ENCODE results near the gene CYP46A1. TPM values are rescaled to one million over a fixed set of nuclear protein-coding genes. Genes with fewer than 3 reads are reported as not detected.

The CYP46A1 gene
- total and polyA plus RNA-seq, 2 donors (not counting 1 experiment from before 2014, with no cell fraction given) = 0.27 to 0.28 TPM

DNA sequence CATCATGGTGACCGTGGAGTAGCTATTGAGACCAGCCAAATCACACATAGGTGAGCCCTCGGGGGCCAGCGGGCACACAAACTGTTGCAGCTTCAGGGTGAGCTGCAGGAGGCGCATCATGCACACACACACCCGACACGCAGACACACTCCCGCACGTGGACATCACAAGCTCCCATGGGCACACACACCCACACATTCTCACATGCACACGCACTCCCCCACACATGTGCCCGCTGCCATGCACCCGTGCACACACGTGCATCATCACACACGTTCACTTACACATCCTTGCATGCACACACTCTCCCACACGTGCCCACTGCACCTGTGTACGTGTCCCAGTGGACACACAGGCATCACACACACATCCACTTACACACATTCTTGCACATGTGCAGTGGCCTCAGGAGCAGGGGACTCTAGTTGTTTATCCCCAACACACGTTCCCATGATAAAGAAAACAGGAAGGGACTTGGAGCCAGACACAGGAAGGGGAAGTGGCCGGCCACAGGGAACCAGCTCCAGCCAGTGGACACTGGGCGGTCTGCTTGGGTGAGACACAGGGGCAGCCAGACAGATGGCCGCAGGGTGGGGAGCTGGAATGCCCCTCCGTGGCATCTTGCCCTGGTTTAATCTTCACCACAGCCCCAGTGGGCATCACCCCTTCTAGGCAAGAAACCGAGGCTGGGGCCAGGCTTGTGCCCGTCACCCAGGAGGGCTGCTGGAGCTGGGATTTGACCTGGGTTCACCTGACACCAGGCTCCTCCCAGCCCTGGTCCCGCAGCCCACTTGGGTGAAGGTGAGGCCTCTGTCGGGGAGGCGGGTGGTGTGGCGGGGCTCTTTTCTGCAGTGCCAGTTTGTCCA is 49.7 kb downstream of the CYP46A1 start:
- no peak overlapping the region for H3K4me2 ChIP-seq (replicated peaks; ENCODE audit: low read depth, low read length, poor library complexity, severe bottlenecking)
- H3K79me2 ChIP-seq (ENCODE audit: control insufficient read depth, insufficient read depth, low read length) = no peaks in the 10 kb centered on the region
- H3K4me1 ChIP-seq (ENCODE audit: control insufficient read depth in 2 of 2, insufficient read depth in 2 of 2, low read length in 2 of 2) = peaks cover 0 to 3% of the 10 kb centered on the region in 2 donors
- Mint-ChIP-seq H3K4me3 (no peak overlapping the region), H3K27ac (no peak overlapping the region), H3K27me3 (peaks cover 44% of the 10 kb centered on the region), H3K4me1 (peaks cover 5% of the 10 kb centered on the region), H3K9me3 (ENCODE audit: insufficient read depth) (no peaks in the 10 kb centered on the region)
- TF ChIP-seq EZH2 (IDR thresholded peaks at IDR 0.05; ENCODE audit: borderline replicate concordance, insufficient read depth, low read depth, low read length, poor library complexity, severe bottlenecking) = no peak
- TF ChIP-seq, protein P1, sequence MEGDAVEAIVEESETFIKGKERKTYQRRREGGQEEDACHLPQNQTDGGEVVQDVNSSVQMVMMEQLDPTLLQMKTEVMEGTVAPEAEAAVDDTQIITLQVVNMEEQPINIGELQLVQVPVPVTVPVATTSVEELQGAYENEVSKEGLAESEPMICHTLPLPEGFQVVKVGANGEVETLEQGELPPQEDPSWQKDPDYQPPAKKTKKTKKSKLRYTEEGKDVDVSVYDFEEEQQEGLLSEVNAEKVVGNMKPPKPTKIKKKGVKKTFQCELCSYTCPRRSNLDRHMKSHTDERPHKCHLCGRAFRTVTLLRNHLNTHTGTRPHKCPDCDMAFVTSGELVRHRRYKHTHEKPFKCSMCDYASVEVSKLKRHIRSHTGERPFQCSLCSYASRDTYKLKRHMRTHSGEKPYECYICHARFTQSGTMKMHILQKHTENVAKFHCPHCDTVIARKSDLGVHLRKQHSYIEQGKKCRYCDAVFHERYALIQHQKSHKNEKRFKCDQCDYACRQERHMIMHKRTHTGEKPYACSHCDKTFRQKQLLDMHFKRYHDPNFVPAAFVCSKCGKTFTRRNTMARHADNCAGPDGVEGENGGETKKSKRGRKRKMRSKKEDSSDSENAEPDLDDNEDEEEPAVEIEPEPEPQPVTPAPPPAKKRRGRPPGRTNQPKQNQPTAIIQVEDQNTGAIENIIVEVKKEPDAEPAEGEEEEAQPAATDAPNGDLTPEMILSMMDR (IDR thresholded peaks at IDR 0.05) = no peak
- intact Hi-C loops (cut with micrococcal nuclease) = no loop called here
- H3K9ac ChIP-seq (ENCODE audit: low read length) = no peak overlapping the region
- no peaks in the 10 kb centered on the region for H3K36me3 ChIP-seq (replicated peaks in 1 of 2; ENCODE audit: control extremely low read depth in 1 of 2, control insufficient read depth in 1 of 2, extremely low read depth in 1 of 2, insufficient read depth in 2 of 2, low read length in 1 of 2)
- H3K4me3 ChIP-seq (ENCODE audit: control extremely low read depth in 1 of 5, extremely low read depth in 1 of 5, insufficient read depth in 1 of 5, low read depth in 2 of 5, low read length in 4 of 5) = no peak overlapping the region
- H4K20me1 ChIP-seq (ENCODE audit: control insufficient read depth, insufficient read depth, low read length, poor library complexity, severe bottlenecking) = no peaks in the 10 kb centered on the region
- no peak for DNase-seq
- H2AFZ ChIP-seq (ENCODE audit: insufficient read depth, low read depth, low read length, poor library complexity, severe bottlenecking) = no peak overlapping the region
- no peak overlapping the region for H3K27ac ChIP-seq (ENCODE audit: low read length in 2 of 2)
- ChIA-PET POLR2A (no interaction called here), CTCF (no interaction called here)
- peaks cover 0 to 45% (median 10%) of the 10 kb centered on the region in 4 experiments for H3K27me3 ChIP-seq (replicated peaks in 1 of 4; ENCODE audit: control extremely low read depth in 1 of 4, control insufficient read depth in 3 of 4, insufficient read depth in 4 of 4, low read length in 3 of 4)
- ATAC-seq (ENCODE audit: low read depth) = no peak
- WGBS (ENCODE audit: insufficient coverage) = 85% methylated on average over 26 of the region's 26 CpGs
- H3K9me3 ChIP-seq (ENCODE audit: control extremely low read depth in 1 of 3, control insufficient read depth in 2 of 3, insufficient read depth in 1 of 3, low read length in 2 of 3) = no peaks in the 10 kb centered on the region

DNA sequence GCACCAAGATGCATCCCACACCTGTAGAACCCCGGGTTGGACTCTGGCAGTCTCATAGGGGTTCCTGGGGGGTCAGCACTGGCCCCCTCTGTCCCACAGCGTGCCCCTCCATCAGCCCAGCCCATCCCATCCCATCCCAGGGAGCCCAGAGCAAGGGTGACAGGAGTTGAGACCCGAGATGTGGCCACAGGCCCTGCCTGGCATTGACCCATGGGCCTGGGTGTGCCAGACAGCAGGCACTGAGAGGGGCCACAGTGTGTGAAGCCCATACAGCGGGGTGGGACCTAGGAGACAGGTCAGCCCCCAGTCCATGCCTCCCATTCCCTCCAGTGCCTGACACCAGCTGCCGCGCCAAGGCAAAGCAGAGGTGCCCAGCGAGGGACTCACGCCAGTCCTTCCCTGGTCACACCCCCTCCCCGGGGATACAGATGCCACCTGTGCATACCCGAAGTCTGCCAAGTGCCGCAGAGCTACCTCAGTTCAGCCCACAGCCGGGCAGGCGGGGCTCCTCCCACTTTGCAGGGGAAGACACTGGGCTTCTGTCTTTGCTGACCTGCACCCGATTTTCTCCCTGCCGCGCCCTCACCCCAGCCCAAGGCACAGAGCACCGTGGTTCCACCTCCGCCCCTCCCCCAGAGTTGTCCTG is 50.4 kb downstream of the CYP46A1 start:
- Mint-ChIP-seq H3K4me3 (no peak overlapping the region), H3K9me3 (ENCODE audit: insufficient read depth) (no peaks in the 10 kb centered on the region), H3K4me1 (peaks cover 5% of the 10 kb centered on the region), H3K27ac (no peak overlapping the region), H3K27me3 (peaks cover 44% of the 10 kb centered on the region)
- WGBS (ENCODE audit: insufficient coverage) = 89% methylated on average over 18 of the region's 18 CpGs
- ChIA-PET CTCF (no interaction called here), POLR2A (no interaction called here)
- ATAC-seq (ENCODE audit: low read depth) (no peak), DNase-seq (no peak)
- Histone ChIP-seq H3K9ac (ENCODE audit: low read length) (no peak overlapping the region), H3K4me3 (ENCODE audit: control extremely low read depth in 1 of 5, extremely low read depth in 1 of 5, insufficient read depth in 1 of 5, low read depth in 2 of 5, low read length in 4 of 5) (no peak overlapping the region), H3K36me3 (replicated peaks in 1 of 2; ENCODE audit: control extremely low read depth in 1 of 2, control insufficient read depth in 1 of 2, extremely low read depth in 1 of 2, insufficient read depth in 2 of 2, low read length in 1 of 2) (no peaks in the 10 kb centered on the region), H3K9me3 (ENCODE audit: control extremely low read depth in 1 of 3, control insufficient read depth in 2 of 3, insufficient read depth in 1 of 3, low read length in 2 of 3) (no peaks in the 10 kb centered on the region), H3K4me2 (replicated peaks; ENCODE audit: low read depth, low read length, poor library complexity, severe bottlenecking) (no peak overlapping the region), H3K27ac (ENCODE audit: low read length in 2 of 2) (no peak overlapping the region), H3K27me3 (replicated peaks in 1 of 4; ENCODE audit: control extremely low read depth in 1 of 4, control insufficient read depth in 3 of 4, insufficient read depth in 4 of 4, low read length in 3 of 4) (peaks cover 0 to 41% (median 7%) of the 10 kb centered on the region in 4 experiments), H3K4me1 (ENCODE audit: control insufficient read depth in 2 of 2, insufficient read depth in 2 of 2, low read length in 2 of 2) (peaks cover 0 to 3% of the 10 kb centered on the region in 2 donors), H2AFZ (ENCODE audit: insufficient read depth, low read depth, low read length, poor library complexity, severe bottlenecking) (no peak overlapping the region), H4K20me1 (ENCODE audit: control insufficient read depth, insufficient read depth, low read length, poor library complexity, severe bottlenecking) (no peaks in the 10 kb centered on the region), H3K79me2 (ENCODE audit: control insufficient read depth, insufficient read depth, low read length) (no peaks in the 10 kb centered on the region)
- intact Hi-C loops (cut with micrococcal nuclease) = no loop called here
- TF ChIP-seq, protein P1 (IDR thresholded peaks at IDR 0.05) = no peak
- no peak for TF ChIP-seq EZH2 (IDR thresholded peaks at IDR 0.05; ENCODE audit: borderline replicate concordance, insufficient read depth, low read depth, low read length, poor library complexity, severe bottlenecking)

Measured in B cell (primary cell).